Epithelial cell of prostate (primary cell): ENCODE measurements around the gene DENND5B.
"Not testable (repeated sequence)": the region's sequence is repeated elsewhere in the genome, so short reads cannot be mapped to it uniquely, and the experiment has no call there.

Experiments
- DNase-seq: peaks from one replicate; pipeline ENCODE4 v3.0.0-alpha.2; 2011; ENCODE audit warnings: low read depth, low spot score
- H3K27ac ChIP-seq: fragments of 450-650 bp; 2 replicates; pipeline ENCODE4 v1.5.1; 2017; ENCODE audit warnings: mild to moderate bottlenecking

The DENND5B gene

GRCh38 chr12:31594681-31595080, 3.7 kb upstream of the DENND5B start:
- no peak overlapping the region for H3K27ac ChIP-seq
- no peak for DNase-seq

DNA sequence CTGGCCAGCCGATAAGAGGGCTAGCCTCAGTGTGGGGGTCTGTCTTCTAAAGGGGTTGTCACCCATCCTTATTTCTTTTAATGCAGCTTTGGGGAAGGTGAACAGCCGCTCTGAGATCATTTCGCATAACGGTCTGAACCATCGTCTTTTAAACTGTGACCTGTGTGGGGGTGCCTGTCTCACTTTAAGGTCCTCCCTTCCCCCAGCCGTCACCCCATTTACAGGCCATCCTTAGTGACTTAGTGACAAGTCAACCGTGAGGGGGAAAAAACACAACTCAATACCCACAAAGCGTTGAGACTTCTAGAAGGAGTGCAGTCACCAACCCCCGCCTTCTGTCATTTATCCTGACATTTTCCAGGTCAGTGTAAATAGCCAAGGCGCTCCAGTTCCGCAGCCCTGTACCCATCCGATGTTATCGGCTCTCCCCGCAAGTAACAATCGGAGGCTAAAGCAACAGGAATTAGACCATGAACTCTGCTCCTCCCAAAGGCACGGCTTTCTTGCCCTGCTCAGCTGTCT, 505 bp upstream of the DENND5B start:
- DNase-seq, result no peak
- no peak overlapping the region for H3K27ac ChIP-seq

DNA sequence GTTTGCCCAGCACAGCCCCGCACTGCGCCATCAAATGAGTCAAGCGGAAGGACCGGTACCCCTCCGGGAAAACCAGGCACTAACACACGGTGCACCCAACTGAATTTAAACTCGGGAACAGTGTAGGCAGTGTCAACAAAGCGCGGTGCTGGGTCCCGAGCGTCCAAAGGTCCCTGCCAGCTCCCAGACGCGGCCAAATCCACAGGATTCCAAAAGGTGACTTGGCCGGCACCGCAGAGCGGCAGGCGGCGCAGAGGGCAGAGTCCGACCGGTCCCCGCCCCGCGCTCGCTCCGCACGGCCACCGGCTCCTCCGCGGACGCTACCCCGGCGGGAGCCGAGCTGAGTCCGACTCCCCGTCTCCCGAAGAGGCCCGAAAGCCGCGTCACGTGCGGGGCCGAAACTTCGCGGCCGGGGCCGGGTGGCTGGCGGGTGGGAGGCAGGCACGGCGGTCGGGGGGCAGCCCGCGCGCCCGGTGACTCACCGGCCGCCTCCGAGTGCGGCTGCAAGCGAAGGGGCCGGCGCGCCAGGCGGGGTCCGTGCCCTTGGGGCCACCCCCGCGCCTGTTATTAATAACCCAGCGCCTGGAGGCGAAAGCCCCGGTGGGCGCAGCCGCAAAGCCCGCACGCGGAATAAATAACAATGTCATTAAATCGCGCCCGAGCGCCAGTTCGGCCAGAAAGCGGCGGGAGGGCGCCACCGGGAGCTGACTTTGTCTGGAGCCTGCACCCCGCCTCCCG, 863 bp downstream of the DENND5B start:
- DNase-seq, result no peak
- H3K27ac ChIP-seq, result peak overlapping the region; percentile 33

- H3K27ac ChIP-seq, result peak overlapping the region; percentile 33
- DNase-seq, result no peak
These were observed 1.4 kb downstream of the DENND5B start for GRCh38 chr12:31589598-31589903.

DNA sequence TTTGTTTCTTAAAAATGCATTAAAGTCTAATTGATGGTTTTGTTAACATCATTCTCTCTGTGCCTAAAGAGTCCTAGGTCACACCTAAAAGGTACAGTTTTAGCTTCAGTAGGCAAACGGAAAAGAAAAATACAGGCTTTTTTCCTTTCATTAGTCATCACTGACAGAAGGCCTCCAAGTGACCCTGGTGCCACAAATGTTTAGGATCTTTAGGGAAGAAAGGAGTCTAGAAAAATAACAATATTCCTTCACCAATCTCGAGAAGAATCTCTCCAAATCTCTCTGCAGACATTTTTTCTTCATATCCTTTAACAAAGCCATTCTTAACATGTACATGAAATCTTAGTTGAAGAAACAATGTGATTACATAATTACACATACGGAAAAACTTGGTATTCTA, 2.0 kb downstream of the DENND5B start:
- no peak overlapping the region for H3K27ac ChIP-seq
- no peak for DNase-seq

GRCh38 chr12:31586728-31587127, 4.2 kb downstream of the DENND5B start:
- no peak for DNase-seq
- H3K27ac ChIP-seq, result no peak overlapping the region

DNA sequence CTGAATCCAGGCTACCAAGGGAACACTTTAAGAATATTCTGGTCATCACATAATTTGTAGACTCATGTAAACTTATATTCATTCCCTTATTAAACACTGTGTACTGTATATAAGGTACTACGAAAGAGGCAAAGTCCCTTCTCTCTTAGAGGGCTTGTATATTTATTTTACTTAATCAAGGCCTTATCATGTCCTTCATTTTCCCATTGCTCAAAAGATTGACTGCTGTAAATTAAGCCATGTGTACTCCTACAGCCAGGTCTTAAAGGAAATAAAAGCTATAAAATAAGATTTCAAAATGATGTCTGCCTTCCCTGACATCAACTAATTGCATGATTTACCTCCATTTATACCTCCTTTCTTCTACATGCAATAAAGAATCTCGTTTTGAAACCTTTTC, 5.0 kb downstream of the DENND5B start:
- no peak for DNase-seq
- H3K27ac ChIP-seq, result no peak overlapping the region

DNA sequence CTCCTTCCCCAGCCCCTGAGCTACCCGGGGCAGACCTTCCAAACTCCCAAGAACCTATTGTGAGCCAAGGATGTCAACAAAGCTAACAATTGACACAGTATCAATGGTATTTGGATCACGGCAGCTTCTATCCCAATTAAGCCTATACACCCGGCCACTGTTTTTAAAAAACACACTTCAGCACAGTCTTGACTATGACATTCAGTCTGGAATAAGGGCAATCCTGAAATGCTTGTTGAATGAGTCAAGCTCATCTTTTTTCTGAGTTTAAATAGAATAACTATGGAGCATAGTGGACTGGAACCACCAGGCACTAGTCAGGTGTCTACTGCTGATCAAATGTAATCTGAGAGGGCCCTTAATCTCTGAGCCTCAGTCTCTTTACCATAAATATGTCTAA, 5.7 kb downstream of the DENND5B start:
- H3K27ac ChIP-seq, result no peak overlapping the region
- DNase-seq, result no peak

- no peak for DNase-seq
- no peak overlapping the region for H3K27ac ChIP-seq
These were observed 6.2 kb downstream of the DENND5B start for GRCh38 chr12:31584782-31585181.

GRCh38 chr12:31583878-31584277, 7.1 kb downstream of the DENND5B start:
- no peak for DNase-seq
- no peak overlapping the region for H3K27ac ChIP-seq

DNA sequence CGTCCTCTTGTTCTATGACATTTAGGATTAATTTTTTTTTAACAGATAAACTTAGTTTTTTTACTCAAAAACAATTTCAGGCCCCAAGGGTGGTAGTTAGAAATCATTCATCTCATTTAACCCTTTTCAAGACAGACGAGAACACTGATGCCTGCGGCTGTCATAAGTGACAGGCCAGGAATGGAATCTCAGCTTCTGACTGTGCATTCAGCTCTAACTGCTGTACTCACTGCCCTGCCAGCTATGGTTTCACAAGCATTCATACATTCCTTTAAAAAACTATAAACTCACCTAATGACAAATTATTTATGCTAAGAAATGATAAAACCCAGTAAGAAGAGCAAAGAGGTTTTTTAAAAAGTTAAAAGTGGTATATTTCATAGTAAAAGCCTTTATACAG, 8.8 kb downstream of the DENND5B start:
- DNase-seq, result no peak
- no peak overlapping the region for H3K27ac ChIP-seq

- DNase-seq, result no peak
- no peak overlapping the region for H3K27ac ChIP-seq
These were observed 12.3 kb downstream of the DENND5B start for GRCh38 chr12:31578632-31579031.

DNA sequence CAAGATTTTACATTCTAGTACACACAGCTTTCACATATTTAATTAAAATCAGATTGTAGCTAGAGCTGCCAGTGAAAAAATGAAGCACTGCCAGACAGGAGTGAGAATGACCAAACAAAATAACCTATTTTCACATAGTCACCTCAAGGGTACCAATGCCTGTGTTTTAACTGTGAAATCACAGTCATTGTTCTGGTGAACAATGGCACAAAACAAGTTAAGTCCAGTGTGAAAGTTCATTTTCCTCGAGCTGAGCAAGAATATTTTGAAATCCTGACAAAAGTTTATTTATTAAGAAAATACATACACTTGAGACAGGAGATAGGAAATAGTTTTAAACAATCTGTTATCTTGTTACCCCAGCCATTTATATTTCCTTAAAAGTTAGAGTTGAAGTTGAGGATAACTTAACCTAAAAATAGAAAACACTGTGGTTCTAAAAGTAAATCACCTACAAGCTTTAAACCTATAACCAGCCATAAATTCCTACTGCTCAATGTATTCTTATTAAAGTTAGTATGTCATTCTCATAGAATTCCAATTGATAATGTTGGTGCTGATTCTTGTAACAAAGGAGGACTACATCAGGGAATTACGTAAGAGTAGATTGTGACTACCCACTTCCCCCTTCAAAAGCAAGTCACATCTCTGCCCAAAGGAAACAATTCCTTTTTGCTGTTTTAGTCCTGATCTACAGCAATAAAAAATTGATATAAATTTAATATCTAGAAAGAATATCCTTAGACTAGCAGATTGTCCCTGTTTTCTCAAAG, 15.9 kb downstream of the DENND5B start:
- no peak overlapping the region for H3K27ac ChIP-seq
- DNase-seq, result no peak

- DNase-seq, H3K27ac ChIP-seq: not testable (repeated sequence)
These were observed 16.6 kb downstream of the DENND5B start for GRCh38 chr12:31574367-31574766.

- DNase-seq, result no peak
- H3K27ac ChIP-seq, result no peak overlapping the region
These were observed 17.9 kb downstream of the DENND5B start for GRCh38 chr12:31572900-31573600.

DNA sequence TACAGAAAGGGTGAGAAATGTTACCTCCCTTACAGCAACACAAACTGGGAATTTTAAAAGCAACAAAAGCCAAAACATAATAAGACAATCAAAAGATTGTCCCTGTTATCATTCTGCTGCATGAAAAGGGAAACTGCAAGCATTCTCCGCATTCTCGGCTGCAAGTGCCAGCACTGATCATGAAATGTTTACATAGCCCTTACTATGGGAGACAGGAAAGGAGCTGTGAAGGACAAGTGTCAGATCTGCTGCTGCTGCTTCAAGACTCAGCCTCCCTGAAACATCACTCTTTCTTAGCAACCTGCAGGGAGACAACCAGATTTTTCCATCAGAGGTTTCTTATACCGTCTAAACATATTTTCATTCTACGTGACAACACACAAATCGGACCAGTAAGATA, 20.1 kb downstream of the DENND5B start:
- DNase-seq, result no peak
- H3K27ac ChIP-seq, result no peak overlapping the region

DNA sequence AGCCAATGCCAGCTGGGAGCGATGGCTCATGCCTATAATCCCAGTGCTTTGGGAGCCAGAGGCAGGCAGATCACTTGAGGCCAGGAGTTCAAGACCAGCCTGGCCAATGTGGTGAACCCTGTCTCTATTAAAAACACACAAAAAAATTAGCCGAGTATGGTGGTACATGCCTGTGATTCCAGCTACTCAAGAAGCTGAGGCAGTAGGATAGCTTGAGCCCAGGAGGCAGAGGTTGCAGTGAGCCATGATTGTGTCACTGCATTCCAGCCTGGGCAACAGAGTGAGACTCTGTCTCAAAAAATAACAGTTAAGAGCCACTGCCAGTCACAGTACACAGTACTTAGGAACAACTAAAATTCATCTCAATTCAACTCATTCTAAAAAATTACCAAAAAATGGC, 21.4 kb downstream of the DENND5B start:
- not testable (repeated sequence) for DNase-seq, H3K27ac ChIP-seq

- DNase-seq, result no peak
- no peak overlapping the region for H3K27ac ChIP-seq
These were observed 22.4 kb downstream of the DENND5B start for GRCh38 chr12:31568498-31568897.

GRCh38 chr12:31567029-31567428, 23.9 kb downstream of the DENND5B start:
- no peak for DNase-seq

DNA sequence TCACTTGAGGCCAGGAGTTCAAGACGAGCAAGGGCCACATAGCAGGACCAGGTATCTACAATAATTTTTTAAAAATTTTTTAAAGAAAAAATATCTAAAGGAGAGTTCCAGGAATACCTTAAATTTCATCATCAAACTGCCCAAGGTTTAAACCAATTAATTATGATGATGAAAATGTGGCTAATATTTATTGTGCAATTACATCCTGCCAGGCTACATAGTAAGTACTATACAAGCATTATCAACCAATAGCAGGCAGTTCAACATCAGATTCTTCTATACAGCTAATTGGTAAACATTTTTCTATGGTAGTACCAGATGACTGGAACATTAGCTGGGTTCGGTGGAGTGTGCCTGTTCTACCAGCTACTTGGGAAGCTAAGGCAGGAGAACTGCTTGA, 24.4 kb downstream of the DENND5B start:
- no peak for DNase-seq

More at GRCh38 chr12:31567029-31567428, 23.9 kb downstream of the DENND5B start:
- H3K27ac ChIP-seq, result no peak overlapping the region

More for the DNA sequence above, 24.4 kb downstream of the DENND5B start:
- H3K27ac ChIP-seq, result no peak overlapping the region
